Cardiac fibroblast (primary cell): Measurements from ENCODE around the gene ARHGAP31.

ENCODE experiments used
- DNase-seq, 2 donors: peaks; one replicate each; pipeline versions ENCODE4 v3.0.0 to v3.0.0-alpha.2; 2010; ENCODE audit warnings: low read depth in 2 of 2
- H3K4me3 ChIP-seq, 2 donors: replicated peaks in 1 of 2; 1 replicate in 1 of 2; 2 replicates in 1 of 2; pipeline ENCODE4 v1.5.1; 2011; ENCODE audit warnings: low read depth in 2 of 2, low read length in 2 of 2, mild to moderate bottlenecking in 2 of 2, moderate library complexity in 1 of 2
- TF ChIP-seq, protein P1 (sequence below): IDR thresholded peaks from one replicate; pipeline ENCODE4 v1.5.1; 2011; ENCODE audit warnings: low read depth, mild to moderate bottlenecking, low read length, inconsistent platforms

The ARHGAP31 gene

DNA sequence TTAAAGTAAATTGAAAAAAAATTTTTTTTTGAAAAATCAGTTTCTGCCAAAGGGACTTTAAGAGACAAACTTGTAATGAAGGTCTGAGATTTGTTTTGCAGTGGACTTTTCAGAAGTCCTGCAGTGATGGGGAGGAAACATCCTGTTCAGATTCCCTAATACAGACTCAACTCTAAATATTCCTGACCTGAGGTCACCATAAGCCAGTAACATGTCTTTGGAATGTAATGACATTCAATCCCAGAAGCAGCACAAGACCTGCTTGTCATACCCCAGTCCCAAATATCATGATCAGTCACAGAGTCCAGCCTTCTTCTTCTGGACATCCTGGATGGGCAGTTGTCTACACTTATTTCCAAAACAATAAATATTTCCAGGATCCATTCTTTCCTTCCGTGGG, 115.7 kb downstream of the ARHGAP31 start:
- DNase-seq = no peak
- TF ChIP-seq, protein P1, sequence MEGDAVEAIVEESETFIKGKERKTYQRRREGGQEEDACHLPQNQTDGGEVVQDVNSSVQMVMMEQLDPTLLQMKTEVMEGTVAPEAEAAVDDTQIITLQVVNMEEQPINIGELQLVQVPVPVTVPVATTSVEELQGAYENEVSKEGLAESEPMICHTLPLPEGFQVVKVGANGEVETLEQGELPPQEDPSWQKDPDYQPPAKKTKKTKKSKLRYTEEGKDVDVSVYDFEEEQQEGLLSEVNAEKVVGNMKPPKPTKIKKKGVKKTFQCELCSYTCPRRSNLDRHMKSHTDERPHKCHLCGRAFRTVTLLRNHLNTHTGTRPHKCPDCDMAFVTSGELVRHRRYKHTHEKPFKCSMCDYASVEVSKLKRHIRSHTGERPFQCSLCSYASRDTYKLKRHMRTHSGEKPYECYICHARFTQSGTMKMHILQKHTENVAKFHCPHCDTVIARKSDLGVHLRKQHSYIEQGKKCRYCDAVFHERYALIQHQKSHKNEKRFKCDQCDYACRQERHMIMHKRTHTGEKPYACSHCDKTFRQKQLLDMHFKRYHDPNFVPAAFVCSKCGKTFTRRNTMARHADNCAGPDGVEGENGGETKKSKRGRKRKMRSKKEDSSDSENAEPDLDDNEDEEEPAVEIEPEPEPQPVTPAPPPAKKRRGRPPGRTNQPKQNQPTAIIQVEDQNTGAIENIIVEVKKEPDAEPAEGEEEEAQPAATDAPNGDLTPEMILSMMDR = no peak
- no peak overlapping the region for H3K4me3 ChIP-seq

DNA sequence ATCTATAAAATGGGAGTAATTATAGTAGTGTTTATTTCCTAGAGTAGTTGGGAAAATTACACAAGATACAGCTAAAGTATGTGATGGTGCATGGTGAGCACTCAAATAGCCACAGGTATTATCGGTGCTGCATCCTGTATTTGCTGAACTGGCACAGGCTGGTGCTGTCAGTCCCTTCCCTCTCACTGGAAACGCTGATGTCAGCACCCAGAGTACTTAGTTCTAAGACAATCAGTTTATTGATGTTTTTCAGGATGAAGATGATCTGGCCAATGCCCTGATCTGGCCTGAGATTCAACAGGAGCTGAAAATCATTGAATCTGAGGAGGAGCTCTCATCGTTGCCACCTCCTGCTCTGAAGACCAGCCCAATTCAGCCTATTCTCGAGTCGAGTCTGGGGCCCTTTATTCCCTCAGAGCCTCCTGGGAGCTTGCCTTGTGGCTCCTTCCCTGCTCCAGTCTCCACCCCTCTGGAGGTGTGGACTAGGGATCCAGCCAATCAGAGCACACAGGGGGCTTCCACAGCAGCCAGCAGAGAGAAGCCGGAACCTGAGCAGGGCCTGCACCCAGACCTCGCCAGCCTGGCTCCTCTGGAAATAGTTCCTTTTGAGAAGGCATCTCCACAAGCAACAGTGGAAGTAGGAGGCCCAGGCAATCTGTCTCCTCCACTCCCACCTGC, 119.6 kb downstream of the ARHGAP31 start:
- DNase-seq = no peak

DNA sequence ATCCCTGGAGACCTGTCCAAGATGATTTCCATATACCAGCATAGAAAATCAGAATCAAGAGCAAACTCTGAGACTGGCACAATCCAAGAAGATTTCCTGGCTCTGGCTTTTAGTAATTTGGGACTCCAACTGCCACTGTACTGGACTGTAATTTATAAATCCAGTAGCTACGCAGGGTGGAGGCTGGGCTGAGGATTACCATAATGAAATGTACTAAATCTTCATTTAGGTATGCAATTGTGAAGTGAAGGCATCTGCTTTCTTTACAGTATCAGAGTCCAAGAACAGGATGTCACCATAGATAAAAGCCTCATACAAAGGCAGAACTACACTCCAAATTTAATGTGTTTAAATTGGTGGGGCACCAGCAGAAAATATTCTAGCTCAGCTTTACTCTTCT, 122.7 kb downstream of the ARHGAP31 start:
- TF ChIP-seq, protein P1 = no peak
- no peak overlapping the region for H3K4me3 ChIP-seq
- DNase-seq = no peak

More for the DNA sequence above, 119.6 kb downstream of the ARHGAP31 start:
- TF ChIP-seq, protein P1 = no peak
- no peak overlapping the region for H3K4me3 ChIP-seq

DNA sequence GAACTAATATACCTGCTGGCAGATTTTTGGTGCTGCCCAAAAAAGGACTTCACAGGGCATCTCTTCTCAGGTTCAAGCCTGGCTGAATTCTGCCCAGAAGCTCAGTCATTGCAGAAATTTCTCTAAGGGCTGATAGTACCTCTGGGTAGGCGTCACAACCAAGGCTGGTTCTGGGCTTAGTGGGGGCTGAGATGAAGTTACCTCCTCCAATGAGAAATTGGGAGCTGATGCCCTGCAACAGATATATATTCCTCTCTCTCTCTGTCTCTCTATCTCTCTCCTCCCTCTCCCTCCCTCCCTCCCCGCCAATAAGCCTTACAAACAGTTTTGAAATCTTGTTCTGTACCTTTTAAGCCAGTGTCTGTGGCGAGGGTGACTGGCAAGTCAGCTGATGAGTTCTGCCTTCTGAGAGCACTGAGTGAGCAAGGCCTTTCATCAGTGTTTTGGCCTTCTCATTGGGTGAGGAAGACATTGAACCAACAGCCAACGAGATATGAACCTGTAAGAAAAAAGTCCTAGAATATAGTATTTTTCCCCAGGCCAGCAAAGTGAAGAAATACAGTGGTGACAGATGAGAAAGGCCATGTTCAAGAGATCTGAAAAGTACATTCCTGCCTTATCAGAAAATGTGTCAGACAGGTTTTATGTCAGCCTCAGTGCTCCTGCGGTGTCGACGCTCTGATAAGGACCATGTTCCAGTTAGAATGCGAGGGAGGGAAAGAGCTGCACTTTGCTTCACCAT, 123.8 kb downstream of the ARHGAP31 start:
- peak in 1 of 2 donors; percentile 70 for DNase-seq
- H3K4me3 ChIP-seq = no peak overlapping the region
- TF ChIP-seq, protein P1 = no peak

DNA sequence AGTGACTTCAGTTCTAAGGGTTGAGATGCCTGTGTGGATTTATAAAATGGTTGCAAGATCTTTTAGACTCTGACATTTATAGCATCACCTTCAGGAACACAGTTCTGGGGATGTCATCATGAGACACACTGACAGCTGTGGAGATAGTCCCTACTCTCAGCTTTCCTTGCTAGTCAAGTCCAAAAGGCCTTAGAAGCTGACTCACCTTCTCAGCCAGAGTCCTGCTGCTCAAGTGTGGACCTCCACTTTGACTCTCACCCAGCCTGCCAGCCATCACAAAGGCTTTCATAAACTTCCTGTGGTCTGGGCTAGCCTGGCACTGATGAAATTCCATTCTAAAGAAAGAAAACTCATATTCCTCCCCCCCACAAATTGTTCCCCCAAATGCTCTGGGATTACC, 124.5 kb downstream of the ARHGAP31 start:
- DNase-seq = peak; percentile 34 to 36
- no peak overlapping the region for H3K4me3 ChIP-seq
- TF ChIP-seq, protein P1 = no peak

DNA sequence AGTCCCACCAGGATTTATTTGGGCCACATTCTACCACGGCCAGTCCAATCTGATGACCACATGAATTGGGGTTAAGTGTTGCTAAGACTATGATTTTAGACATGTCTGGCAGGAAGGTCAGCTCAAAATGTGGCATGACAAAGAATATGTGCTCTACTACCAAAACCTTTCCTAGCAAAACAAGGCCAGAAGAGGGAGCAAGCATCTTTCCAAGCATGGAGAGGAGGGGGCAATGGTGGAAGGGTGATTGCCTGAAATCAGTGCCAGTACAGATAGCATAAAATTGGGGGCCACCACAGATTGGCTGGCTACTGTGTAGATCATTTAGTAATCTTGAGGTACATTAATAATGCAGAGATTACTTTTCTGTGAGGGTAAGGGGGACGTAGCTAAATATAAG, 126.0 kb downstream of the ARHGAP31 start:
- DNase-seq = no peak
- no peak overlapping the region for H3K4me3 ChIP-seq
- TF ChIP-seq, protein P1 = no peak
